ENCODE data around the gene CRABP2.

DNA sequence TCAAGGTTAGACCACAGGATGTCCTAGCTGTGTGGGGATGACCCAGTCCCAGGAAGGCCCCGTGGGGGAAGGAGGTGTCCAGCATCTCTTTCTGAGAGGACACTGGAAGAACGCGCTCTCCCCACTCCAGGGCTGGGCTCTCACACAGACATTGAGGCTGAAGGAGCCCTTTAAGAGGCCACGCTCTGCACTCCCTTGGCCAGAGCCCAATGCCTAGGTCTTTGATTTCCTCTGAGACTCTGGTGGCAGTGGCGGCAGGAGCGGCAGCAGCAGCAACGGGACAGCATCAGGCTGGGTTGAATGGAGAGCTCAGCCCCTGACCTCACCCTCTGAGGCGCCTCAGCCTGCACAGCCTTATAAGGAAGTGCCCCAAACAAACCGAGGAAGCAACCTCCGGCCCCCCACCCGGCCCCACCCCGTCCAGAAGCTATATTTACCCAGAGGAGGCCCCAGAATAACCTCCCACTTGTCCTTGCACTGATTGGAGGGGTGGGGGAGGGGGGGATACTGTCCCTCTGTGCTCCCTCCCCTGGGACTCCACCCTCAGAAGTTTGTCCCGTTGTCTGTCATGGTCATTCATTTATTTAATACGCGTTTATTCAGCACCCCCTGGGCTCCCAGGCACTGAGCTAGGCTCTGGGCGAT lies 40.5 kb downstream of the CRABP2 start:
- TF ChIP-seq, protein P1, sequence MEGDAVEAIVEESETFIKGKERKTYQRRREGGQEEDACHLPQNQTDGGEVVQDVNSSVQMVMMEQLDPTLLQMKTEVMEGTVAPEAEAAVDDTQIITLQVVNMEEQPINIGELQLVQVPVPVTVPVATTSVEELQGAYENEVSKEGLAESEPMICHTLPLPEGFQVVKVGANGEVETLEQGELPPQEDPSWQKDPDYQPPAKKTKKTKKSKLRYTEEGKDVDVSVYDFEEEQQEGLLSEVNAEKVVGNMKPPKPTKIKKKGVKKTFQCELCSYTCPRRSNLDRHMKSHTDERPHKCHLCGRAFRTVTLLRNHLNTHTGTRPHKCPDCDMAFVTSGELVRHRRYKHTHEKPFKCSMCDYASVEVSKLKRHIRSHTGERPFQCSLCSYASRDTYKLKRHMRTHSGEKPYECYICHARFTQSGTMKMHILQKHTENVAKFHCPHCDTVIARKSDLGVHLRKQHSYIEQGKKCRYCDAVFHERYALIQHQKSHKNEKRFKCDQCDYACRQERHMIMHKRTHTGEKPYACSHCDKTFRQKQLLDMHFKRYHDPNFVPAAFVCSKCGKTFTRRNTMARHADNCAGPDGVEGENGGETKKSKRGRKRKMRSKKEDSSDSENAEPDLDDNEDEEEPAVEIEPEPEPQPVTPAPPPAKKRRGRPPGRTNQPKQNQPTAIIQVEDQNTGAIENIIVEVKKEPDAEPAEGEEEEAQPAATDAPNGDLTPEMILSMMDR (IDR thresholded peaks at IDR 0.05) = no peak
- TF ChIP-seq POLR2A (IDR thresholded peaks at IDR 0.05) = no peak

All from body of pancreas (tissue), 4 donors.